GM19372 (cell line): ENCODE measurements around the gene VWA7.
A peak's percentile ranks its signal among the peaks of the same experiment; 100 is the strongest.
"Not testable (repeated sequence)": the region's sequence is repeated elsewhere in the genome, so short reads cannot be mapped to it uniquely, and the experiment has no call there.

Experiments
- ATAC-seq: cut with Tn5 transposase; IDR thresholded peaks from one replicate; pipeline ENCODE4 v1.9.1; 2021; ENCODE audit warnings: mild to moderate bottlenecking, low read depth, moderate library complexity; ENCODE audit not compliant: unreplicated experiment

Gene VWA7

GRCh38 chr6:31805939-31806469, 28.9 kb upstream of the VWA7 start:
- ATAC-seq, result no peak

GRCh38 chr6:31801031-31801927, 24.2 kb upstream of the VWA7 start:
- not testable (repeated sequence) for ATAC-seq

GRCh38 chr6:31799781-31800180, 22.7 kb upstream of the VWA7 start:
- no peak for ATAC-seq

- no peak for ATAC-seq
Measured at GRCh38 chr6:31797588-31797987, 20.5 kb upstream of the VWA7 start.

GRCh38 chr6:31796993-31797385, 19.9 kb upstream of the VWA7 start:
- ATAC-seq, result no peak

- ATAC-seq, result peak; percentile 74
Measured at GRCh38 chr6:31795616-31796298, 18.6 kb upstream of the VWA7 start, which contains the start of gene VARS1. VARS1 (minus strand) TSS chr6:31795752; CDS start chr6:31795217, 535 bp downstream.

- no peak for ATAC-seq
Measured at GRCh38 chr6:31794866-31795615, 17.9 kb upstream of the VWA7 start.

GRCh38 chr6:31794294-31794865, 17.3 kb upstream of the VWA7 start:
- no peak for ATAC-seq

- ATAC-seq, result not testable (repeated sequence)
Measured at GRCh38 chr6:31793927-31794245, 16.8 kb upstream of the VWA7 start.

- ATAC-seq, result no peak
Measured at GRCh38 chr6:31792761-31793171, 15.6 kb upstream of the VWA7 start.

GRCh38 chr6:31792090-31792374, 14.9 kb upstream of the VWA7 start:
- ATAC-seq, result no peak

- ATAC-seq, result no peak
Measured at GRCh38 chr6:31791324-31792089, 14.4 kb upstream of the VWA7 start.

GRCh38 chr6:31785475-31785874, 8.3 kb upstream of the VWA7 start:
- ATAC-seq, result no peak

- no peak for ATAC-seq
Measured at GRCh38 chr6:31784098-31784925, 7.2 kb upstream of the VWA7 start.

- ATAC-seq, result no peak
Measured at GRCh38 chr6:31782126-31782855, 5.2 kb upstream of the VWA7 start.

GRCh38 chr6:31781244-31782125, 4.4 kb upstream of the VWA7 start:
- no peak for ATAC-seq

- no peak for ATAC-seq
Measured at GRCh38 chr6:31780507-31781243, 3.5 kb upstream of the VWA7 start.
